Raji (cell line): ENCODE measurements around the gene RBM18.

Experiments
- POLR2A ChIP-seq: IDR thresholded peaks from 2 replicates; pipeline ENCODE4 v1.6.1; 2011; ENCODE audit warnings: low read depth, low read length, control low read depth; ENCODE audit not compliant: insufficient read depth

Gene RBM18

DNA sequence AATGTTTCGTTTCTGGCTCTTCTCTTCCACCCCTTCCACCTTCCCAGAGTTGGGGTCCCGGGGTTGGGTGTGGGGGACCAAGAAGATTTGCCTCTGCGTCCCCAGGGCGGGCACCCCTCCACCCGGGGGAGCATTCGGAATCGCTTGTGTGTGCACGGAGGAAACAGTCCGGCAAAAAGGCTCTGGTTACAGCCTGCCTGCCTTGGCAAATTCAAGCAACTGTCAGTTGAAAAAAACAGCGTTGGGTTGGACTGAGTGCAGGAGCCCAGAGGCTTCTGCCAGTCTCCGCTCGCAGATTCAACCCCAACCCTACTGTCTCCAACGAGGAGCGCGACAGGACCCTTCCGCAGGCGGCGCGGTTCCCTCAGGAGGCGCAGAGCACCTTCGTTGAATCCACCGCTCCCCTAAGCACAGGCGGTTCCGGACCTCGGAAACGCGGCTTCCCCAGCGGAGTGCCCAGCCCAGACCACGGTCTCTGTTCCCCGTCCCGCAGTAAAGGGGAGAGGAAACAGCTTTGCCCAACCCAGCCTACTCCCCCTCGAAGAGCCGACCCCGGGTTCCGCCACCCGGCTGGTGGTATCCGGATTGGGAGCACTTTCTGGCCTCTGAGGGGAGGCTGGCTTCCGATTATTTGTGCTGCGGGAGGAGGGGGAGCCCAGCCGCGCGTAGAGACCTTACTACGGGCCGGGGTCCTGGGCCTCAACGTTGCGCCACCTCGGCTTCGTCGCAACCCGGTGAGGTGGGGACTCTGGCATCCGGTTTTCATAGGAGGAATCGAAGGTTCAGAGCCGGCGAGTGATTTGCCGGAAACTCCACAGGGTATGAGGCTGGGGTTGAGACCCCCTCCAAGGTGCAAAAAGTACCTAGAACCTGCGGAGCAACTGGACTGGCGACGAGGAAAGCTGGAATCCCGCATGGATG is 45.4 kb downstream of the RBM18 start:
- no peak for TF ChIP-seq POLR2A

DNA sequence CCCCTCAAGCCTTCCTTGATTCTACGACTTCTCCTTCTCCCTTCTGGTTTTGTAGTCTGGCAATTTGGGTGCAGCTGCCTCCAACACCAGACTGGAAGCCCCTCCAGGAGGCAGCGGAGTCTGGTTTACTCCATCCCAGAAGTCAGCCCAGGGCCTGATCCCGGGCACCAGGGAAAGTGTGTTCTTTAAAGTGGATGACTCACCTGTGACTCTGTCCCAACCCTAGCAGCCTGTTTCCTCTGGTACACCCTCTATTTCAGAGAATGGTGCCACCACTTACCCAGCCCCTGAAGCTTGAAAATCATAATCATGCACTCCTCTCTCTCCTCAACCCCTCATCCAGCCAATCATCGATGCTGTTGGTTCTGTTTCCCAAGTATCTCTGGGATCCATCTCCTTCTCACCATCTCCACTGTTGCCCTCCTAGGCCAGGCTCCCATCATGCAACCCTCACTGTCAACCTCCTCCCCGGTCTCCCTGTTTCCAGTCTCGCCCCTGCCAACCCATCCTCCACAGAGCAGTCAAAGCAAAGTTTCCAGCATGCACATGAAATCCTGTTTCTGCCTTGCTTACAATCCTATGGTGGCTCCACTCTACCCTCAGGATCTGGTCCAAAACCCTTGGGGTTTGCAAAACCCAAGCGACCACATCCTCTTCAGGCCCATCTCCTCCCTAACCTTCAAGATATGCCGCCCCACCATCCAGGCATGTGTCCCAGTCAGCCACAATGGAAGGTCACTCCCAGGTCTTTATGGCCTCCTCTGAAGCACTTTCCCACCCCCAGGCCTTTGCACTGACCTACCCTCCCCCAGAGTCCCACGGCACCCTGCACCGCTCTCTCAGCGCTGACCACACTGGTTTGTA is 46.3 kb downstream of the RBM18 start:
- no peak for TF ChIP-seq POLR2A

DNA sequence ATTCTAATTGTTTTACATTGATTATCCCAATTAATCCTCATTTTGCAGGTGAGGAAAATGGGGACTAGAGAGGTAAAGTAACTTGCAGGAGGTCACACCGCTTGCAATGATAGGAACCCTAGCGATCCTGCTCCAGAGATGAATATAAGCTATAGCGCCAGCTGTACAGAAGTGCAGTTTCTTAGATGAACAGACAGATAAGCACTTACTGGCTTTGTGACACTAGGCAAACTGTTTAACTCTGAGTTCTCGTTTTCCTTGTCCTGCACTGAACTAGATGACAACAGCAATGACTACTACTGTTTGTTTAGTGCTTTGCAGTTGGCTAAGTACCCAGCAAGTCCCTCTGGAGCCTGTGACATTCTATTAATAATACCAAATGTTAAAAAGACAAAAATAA is 47.0 kb downstream of the RBM18 start:
- TF ChIP-seq POLR2A = no peak

DNA sequence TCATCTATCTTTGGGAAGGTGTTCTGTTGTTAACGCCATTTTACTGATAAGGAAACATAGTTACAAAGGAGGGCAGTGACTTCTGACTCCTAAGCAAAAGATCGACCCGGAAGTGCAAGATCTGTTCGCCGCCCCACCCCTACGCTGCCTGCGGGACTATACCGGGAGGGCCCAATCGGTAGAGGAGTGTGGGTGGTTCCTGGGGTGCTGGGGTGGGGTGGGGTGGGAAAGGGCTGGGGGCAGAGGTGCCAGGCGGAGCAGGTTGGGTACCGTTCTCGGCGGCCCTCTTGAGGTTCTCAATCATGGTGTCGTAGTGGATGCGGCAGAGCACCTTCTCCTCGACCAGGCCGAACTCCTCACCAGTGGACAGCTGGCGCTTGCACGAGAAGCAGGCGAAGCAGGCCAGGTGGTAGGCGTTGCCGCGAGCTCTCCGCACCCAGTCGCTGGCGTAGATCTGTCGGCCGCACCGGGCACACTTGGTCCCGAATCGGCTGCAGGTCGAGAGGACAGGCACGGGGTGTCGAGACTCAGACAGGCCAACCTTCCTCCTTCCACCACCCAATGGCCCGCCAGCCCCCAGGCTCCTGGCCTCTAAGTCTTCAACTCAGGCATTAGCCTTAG is 47.7 kb downstream of the RBM18 start:
- TF ChIP-seq POLR2A = no peak

DNA sequence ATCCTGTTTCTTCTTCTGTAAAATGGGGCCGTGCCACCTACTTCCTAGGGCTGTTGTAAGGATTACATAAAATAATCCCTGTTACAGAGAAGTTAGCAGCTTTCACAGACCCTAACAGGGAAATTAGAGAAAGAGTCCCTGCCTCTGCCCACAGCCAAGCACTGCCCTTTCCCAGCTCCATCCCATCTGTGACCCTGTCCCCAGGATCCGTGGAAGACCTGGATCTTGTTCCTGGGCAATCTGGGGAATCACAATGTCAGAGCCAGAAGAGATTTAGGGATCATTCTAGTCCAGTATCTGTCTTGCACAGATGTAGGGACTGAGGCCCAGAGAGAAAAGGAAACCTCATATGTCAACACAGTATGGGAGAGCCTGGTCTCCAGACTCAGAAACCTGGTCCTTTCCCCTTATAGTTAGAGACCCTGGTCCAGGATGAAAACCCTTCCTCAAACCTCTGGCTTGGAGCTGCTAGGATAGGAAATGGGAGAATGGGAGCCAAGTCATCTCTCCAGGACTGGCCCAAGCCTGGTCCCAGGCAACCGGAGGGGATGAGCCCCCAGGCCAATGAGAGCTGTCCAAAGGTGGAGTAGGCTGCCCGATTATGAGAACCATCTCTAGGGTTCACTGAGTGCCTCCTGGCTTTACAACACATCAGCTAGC is 48.4 kb downstream of the RBM18 start:
- no peak for TF ChIP-seq POLR2A

DNA sequence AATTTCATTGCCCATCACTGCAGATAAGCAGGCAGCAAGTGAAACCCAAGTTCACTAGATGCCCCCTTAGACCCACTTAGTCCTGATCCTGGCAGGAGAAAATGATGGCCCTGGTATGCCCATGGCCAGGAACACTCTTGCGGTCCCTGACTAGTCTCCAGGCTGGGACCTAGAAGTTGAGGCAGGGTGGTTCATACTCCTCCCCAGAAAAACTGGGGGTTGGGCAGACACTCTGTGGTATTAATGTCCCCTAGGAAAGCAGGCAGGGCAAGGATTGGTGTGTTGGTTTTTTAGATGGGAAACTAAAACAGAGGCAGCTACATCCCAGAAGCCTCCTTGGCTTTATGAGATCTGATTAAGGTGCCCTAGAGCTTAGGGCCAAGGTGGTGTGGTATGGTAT is 49.0 kb downstream of the RBM18 start:
- no peak for TF ChIP-seq POLR2A

DNA sequence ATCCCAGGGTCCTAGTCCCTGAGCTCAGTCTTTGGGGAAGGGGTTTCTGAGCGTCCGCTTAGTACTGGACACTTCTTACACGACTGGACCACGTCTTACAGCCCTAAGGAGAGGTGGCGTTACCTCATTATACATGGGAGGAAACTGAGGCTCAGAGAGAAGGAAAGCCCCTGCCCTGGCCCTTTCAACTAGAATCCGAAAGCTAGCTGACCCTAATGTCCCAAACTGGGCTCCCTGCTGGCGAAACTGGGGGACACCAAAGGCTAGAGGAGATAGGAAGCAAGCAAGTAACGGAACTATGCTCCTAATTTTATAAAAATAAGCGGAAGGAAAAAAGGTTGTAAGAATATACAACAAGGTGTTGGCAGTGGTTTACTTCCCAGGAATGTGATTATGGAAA is 50.1 kb downstream of the RBM18 start:
- no peak for TF ChIP-seq POLR2A

DNA sequence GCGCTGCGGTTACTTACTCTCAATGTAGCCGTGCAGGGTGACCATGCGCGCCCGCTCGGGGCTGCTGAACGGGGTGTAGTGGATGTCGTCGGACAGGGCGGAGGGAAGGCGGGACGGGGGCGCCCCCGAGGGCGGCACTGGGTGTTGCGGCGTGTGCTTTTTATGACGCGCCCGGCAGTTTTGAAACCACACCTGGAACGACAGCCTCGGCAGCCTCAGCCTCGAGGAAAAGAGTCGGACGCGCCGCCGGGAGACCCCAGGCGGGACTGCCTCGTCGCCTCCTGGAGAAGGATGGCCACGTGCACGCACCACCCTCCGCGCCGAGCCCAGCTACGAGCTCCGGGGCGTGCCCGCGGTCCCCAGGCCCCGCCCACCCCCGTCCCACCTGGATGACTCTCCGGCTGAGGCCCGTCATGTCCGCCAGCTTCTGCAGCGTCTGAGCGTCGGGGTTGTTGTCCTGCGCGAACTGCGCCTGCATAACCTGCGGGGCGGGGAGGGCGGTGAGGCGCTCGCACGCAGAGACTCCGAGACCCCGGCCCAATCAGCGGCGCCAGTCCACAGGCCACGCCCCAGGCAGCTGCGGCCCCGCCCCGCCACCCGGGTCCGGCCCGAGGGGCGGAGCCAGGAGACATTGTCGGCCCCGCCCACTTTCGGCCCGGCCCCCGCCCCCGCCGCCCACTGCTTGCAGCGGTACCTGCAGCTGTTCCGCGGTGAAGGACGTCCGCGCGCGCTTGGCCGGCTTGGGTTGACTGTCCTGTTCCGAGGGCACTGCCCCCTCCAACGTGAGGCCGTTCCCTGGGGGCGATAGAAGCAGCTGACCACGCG is 50.8 kb downstream of the RBM18 start:
- TF ChIP-seq POLR2A = no peak

DNA sequence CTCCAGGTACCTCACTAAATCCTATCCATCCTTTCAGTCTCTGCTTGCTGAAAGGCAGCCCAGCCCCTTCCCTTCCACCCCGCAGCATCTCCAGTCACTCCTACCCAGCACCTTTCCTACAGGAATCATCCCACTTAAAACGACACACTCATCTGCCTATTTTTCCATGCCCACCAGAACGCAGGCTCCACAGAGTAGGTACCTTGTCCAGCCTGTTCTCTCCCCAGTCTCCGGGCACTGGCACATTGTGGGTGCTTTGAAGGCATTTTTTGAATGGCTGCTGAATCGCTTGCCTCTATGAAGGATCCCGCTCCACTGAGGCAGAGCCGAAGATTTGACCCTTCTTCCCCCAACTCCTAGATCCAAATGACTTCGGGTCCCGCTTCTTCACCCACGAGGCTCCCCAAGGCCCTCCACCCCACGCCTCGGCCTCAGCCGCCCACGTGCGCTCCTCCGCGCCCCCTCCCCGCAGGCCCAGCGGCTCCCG is 51.5 kb downstream of the RBM18 start:
- no peak for TF ChIP-seq POLR2A

DNA sequence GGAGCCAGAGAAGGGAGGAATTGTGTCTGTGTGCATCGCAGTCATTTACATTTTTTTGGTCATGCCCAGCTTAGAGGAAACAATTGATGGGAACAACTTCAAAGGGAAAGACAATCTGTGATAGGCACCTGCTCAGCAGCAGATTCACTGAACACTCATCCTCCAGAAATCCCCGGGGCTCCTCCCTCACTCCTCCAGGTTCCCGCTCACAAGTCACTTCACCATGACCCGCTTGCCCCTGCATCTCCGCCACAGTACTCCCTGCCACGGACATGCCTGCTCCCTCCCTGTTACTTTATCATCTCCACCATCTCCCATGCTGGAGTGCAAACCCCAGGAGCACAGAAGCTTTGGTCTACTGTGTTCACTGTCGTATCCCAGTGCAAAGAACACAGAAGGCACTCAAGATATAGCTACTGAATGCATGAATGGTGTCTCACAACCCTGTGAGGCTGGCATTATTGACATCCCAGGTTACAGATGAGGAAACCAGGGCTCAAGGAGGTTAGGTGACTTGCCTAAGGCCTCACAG is 52.1 kb downstream of the RBM18 start:
- TF ChIP-seq POLR2A = no peak

DNA sequence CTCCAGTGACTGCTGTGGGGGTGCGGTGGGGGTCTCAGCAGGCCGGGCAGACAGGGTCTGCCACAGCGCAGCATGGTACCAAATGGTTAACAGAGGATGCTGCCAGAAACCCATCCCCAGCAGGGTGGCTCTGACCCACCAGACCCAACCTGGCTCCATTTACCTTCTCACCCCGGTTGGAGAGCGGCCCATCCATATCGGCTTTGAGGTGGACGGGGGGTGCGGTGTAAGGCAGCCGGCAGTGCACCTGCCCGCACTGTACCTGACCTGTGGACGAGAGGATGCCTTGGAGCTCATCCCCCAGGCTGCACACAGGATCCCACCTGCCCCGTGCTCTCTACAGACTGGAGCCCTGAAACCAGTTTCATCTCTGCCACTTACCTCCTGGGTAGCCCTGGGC is 55.2 kb downstream of the RBM18 start:
- no peak for TF ChIP-seq POLR2A

DNA sequence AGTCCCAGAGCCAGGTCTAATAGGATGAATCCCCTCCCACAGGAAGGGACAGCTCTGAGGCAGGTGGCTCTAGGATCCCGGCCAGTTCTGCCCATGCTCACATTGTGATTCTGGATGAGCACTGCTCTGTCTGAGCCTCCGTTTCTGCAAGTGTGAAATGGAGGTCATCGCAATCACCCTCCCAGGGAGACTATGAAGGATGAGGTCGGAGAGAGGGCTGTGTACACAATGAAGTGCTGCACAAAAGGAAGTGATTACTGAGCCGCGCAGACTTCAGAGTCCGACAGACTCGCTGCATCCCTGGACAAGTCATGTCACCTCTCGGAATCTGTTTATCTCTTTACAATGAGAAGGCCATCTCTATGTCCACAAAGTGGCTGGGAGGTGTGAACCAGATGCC is 57.5 kb downstream of the RBM18 start:
- TF ChIP-seq POLR2A = no peak

DNA sequence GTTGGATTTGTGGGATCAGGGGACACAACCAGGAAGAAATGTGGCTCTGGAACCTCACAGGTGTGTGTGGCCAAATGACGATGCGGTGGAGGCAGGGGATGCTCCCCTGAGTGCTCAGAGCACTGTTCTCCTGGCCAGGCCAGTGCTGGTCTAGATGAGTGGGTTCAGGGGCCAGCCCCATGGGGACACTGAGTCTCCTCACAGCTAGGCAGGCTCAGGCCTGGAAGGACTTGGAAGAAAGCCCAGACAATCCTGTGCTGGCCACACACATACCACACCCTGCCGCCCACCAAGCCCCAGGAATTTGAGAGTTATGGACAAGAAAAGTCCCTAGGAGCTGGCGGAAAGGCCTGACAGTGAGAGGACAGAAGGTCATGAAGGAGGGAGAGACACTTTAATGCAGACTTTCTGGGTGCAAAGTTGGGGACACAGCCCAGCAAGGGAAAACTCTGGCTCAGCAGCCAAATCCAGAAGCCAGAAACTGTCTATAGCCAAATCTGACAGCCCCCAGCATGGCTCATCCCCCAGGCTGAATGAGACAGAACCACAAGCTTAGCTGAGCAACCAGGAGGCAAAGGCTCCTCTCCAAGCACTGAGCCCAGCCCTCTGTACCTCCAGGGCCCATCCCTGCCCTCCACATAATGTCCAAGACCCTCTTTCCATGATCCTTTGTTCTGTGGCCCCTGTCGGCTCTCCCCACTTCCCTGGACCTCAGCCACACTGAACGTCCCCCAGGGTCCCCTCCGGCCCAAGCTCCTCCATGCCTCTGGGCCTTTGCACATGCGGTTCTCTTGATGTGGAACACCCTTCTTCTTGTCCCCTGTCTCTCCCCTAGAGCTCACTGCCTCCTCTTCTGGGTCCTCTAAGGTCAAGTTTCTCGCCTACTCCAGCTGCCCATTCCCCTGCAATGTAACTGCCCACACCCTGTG is 58.3 kb downstream of the RBM18 start:
- no peak for TF ChIP-seq POLR2A
